HG03064 (cell line): ENCODE measurements around the gene ZNF488.

ENCODE experiments used
- ATAC-seq: cut with Tn5 transposase; IDR thresholded peaks from one replicate; pipeline ENCODE4 v1.9.1; 2021; ENCODE audit warnings: low read depth; ENCODE audit not compliant: unreplicated experiment

Gene ZNF488

DNA sequence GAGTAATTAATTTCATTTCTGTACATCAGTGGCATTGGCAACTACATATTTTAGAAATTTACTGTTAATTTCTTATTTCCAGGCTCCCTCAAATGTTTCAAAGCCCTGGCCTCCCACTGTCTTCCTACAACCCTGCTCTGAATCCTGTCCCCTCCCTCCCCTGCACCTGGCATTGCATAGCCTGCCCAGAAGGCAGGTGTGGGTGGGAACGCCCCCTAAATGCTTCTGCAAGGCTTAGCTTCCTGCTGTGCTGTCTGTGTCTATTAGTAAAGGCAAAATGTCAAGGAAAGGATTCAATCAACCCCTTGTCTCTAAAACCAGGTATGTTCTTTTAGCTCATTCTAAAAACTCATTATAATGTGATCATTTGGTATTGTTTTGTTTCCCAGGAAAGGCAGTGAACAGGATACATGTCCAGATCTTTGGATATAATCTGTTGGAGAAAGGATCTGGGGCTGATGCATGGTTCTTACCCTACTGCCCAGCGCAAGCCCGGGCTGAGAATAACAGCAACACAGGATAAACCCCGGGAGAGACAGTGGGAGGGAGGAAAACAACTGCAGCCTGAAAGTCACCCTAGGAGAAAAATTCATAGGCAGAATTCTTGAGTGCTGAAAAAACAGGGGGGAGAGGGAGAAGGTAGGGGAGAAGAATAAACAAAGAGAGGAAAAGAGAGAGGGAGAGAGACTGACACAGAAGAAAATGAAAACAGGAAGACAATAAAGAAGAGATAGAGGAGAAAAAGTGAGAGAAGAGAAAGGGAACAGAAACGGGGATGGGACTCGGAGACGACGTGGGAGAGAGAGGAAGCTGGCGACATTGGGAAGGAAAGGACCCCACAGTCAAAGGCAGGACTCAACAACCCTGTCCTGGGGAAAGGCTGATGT, 589 bp downstream of the ZNF488 start:
- no peak for ATAC-seq

DNA sequence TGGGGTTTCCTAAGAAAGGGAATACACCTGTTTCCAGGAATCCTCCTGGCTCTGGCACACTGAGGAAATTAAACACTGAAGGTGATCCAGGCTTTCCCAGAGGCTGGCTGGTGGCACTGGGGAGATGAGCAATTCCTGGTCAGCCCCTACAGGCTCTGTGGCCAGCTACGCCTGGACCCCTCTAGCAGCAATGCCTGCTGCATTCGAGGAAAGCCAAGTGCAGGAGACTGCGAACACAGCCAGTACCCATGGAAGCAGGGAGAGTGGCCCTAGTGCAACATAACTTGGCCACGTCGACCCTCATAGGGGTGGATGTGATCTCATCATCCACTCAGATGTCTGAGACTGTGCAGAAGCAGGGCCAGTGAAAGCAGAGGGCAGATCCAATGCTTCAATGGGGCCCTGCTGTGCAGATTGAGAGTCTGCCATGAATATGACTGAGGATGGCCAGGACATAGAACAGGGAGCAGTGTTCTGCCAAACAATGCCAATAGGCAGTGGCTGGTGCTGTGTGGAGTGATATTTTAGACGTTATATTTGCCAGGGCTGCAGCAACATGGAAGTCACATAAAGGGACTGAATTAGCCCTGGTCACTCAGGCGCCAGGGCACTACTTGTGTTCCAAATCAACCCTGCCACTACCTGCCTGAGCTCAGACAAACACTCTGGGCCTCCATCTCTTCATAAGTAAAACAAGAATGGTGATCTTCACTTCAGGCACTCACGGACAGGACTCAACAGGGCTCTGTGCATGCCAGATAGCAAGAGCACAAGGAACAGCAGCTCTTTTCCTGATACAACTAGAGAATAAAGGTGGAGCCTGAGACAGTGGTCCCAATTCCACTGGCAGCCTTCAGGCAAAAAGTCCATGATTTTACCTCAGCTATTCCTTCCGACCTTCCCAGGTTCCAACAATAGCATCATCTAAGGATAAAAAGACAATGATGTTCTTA, 2.4 kb downstream of the ZNF488 start:
- no peak for ATAC-seq

DNA sequence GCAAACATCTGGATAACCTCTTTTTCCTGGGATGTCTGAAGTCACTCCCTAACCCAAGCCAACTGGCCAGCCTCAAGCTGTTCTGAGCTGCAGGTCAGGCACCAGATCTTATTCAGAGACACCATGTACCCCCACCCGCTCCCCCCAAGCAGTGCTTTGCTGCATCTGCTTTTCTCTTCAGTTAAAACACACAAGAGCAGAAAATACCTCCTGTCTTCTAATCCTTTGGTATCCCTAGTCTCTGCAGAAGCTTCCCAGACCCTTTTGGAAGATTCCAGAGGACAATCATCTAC, 3.0 kb downstream of the ZNF488 start:
- ATAC-seq = no peak

DNA sequence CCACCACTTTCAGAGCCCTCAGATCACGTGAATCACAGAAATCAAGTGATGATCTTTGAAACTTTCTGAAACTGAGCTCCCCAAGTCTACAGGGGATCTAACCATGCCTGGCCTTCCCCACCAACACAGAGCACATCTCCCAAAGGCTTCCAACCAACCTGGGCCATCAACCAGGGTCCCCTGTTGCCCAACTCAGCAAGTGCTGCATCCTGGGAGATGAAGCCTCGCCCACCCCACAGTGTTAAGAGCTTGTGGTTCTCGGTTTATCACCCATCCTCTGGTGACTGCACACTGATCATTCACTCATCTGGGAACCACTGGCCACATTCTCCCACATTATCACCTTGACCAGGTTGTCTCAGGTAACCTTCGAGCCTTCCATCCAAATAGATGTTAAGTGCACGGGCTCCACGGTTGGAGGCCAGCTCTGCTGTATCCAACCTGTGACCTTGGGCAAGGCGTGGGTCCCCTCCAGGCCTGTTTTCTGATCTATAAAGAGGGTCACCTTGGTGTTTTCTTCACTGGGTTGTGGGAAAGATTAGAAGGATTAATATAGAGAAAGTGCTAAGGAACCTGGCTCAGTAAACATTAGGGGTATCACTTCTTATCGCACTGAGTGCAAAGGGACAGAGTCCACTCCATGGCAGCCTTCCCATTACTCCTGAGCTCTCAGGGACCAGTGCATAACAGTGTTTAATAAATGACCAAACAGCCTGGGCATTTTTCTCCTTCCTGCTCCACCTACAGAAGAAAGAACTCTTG, 3.6 kb downstream of the ZNF488 start:
- ATAC-seq = no peak

DNA sequence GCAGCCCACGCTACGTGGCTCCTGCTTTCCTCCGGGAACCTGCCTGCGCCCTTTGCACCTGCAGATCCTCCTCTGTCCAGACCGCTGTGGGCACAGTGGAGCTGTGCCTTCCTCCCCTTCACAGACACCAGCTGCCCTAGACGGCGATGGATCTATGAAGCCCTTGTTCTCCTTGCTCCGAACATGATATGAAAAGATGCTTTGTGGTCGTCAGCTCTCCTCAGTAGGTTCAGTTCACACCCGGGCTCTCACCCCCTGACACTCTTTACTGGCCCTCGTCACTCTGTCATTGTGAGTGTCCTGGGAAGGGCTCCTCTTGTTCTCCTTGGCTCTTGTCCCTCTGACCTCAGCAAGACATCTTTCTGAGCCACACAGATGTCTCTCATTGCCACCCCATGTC, 4.2 kb downstream of the ZNF488 start:
- no peak for ATAC-seq

DNA sequence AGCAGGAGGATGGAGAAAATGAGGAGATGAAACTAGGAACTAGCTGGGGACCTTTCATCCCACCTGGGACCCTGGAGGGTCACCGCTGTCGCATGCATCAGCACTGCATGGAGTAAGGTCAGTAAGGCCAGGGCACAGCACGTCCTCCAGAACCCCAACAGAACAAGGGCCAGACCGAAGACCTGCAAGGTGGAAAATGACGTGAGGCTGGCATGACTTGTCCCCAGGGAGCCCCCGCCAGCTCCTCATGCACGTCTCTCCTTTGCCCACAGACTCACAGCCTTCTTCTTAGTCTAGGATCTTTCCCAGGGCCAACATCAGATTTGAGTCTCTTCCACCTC, 4.7 kb downstream of the ZNF488 start:
- no peak for ATAC-seq

DNA sequence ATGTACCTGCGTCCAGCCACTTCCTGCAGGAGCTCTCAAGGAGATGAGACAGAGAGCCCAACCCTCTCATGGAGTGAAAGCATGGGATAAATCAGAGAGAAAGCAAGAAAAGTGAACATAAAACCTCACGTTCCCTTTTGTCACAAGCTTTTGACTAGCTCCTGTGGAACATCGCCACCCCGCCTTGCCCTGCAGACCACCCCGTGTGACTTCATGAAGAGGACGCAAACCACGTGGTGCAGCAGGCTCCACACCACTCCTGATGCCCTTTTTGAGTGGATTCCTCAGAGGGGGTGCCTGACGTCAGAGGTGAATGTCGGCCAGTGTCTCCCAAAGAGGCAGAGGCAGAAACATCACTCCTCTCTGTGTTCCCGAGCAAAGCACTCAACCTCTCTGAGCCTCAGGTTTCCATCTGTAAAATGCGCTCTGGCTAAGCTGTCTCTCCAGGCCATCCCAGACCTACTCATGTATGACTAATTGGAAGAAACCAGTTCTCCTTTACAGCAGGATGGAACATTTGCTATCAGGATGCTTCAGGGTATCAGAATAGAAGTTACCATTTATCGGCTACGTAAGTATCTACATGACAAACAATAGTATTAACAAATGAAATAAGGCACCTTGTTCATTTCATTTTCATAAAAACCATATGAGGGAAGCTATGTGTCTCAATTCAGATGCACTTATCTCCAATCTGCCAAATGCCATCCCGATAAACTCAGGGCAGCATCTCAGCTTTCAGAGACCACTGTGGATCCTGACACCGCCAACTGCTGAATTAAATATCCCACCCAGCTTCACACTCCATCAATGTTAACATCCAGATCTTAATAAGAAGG, 5.3 kb downstream of the ZNF488 start:
- ATAC-seq = no peak

DNA sequence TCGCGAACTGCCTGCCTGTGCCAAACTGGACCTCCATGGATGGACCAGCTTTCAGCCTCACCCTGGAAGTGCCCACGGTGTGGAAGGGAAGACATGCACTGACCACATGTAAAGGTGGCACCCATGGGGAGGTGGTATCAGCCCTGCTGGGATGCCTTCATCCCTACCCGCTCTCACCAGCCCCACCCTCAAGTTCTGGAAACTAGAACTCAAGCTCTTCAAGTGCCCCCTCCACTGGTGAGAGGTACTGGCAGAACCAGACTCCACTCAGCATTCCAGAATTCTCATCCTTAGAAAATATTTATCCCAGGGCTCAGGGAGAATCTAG, 5.9 kb downstream of the ZNF488 start:
- no peak for ATAC-seq

DNA sequence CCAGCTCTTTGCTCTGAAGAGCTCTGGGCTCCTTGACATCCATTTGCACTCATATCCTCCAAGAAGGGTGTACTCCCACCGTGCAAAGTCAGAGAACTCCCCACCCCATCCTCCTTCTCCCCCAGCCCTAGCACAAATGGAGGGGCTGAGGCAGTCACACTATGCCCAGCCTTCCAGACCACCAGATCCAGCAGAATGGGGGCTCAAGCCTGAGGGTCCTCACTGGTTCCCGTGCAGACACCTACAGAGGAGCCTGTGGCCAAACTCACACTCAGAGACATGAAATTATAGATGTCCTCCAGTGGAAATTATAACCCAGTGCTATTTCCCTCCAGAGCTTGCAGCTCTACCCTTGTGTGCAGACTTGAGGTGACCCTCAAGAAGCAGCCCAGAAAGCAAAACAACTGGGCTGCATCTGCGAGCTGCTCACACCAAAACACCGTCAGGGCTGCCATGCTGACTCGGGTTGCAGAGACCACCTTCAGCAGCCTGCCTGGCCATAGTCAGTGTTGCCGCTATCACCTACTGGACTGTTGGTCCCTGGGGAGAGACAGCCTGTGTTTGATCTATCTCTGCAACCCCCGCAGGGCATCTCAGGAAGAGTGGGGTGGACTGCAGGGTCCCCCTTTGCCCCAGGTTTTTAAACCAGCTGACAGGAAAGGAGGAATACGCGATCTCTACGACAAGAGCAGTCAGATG, 7.4 kb downstream of the ZNF488 start:
- ATAC-seq = no peak

DNA sequence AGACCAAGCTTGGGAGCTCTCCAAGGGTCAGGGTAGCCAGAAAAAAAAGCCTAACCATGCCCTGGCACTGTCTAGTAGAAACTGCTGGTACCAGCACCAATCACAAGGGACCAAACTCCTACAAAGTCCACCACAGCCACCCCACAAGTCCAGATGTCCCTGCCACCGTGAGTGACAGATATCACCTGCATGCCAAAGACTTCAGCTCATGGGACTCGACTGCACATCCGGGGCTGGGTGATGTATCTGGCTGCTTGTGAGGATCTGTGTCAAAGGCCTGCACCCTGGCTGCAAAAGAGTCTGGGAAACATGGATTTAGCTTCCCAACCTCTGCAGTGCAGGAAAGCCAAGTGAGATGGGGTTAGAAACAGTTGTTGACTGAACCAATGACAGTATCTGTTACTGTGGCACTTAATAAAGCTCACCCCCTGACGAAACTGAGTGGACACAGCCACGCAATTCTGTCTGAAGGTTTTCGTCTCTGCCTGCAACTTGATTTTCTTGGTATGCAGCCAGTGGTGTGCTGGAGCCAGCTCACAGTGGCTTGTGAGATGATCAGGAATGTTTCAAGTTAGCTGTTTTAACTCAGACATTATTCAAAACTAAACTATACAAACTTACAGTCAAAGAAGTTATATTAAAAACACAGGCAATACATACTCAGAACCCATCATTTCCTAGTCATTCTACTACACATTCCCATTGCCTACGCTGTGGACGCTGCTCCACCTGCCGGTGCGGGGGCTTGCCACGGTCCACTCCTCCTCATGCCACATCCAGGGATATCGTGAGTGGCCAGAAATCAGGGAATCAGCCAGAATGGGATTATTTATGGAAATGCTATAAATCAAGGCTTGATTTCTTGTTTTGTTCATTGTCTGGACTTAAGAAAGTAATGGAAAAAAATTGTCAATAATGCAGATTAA, 9.2 kb downstream of the ZNF488 start:
- no peak for ATAC-seq

DNA sequence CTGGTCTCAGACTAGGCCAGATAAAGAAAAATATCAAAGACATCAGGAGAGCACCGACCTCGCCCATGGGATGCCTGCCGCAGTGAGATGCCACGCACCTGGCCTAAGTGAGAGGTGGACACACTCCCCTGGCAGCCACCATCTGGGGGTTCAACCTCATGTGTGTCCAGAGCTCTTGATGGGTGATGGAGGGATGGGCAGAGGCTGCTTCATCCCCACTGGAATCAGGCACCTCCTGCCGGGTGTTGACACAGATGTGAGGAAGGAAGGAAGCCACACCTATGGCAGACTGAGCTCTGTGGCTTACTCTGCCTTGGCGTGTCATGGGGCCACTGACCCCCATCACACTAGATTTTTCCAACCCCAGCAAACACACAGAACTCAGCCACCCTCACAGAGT, 11.4 kb downstream of the ZNF488 start:
- no peak for ATAC-seq

DNA sequence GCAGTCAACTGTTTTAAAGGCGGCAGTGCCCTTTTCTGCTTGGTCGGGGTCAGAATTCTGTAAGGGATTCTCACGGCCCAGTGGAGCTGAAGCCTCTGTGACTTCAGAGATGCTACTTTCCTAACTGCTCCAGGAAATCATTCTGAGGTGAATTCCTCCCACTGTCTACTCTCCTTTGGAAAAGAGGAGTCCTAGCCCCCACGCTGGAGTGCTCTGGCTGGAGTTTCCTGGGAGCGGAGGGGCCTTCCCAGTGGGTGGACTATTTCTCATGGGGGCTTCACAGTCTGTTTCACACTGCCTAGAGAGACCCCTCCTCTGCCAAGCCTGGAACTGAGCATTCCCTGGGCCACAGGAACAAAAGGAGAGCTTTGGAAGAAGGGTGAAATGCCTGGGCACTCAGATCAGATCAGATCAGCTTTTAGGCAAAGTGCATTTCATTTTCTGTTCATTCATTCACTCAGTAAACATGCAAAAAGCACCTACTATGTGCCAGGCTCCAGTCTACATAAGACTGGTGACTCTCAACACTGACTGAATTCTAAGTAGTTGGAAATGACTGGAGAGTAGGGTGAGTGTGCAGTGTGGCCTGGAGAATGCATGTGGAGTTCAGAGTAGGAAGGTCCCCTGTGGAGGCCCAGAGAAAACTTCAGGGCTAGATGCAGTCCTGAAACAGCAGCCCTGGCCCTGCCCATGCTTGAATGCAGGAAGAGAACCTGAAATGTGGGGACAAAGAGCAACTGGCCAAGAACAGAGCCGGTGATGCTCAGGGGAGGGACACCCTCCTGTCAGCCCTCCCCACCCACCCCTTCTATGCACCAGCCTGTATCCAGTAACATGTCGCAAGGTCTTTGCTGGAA, 12.2 kb downstream of the ZNF488 start:
- no peak for ATAC-seq

DNA sequence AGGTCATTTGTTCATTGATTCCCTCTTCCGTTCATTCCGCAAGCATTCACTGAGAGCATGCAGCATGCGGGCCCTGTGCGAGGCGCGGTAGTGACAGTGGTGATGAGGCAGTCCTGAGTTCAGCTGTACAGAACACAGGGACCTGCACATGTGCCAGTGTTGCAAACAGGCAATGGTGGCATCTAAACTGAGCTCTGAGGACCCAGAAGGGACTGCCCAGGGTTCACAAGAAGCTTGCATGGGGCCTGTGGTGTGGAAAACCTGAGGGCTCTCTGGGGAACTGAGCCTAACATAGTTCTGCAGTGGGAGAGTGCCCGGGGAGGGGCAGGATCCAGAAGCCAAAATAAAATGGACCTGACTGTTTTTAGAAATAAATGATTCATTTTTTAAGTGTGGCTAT, 13.2 kb downstream of the ZNF488 start:
- no peak for ATAC-seq

DNA sequence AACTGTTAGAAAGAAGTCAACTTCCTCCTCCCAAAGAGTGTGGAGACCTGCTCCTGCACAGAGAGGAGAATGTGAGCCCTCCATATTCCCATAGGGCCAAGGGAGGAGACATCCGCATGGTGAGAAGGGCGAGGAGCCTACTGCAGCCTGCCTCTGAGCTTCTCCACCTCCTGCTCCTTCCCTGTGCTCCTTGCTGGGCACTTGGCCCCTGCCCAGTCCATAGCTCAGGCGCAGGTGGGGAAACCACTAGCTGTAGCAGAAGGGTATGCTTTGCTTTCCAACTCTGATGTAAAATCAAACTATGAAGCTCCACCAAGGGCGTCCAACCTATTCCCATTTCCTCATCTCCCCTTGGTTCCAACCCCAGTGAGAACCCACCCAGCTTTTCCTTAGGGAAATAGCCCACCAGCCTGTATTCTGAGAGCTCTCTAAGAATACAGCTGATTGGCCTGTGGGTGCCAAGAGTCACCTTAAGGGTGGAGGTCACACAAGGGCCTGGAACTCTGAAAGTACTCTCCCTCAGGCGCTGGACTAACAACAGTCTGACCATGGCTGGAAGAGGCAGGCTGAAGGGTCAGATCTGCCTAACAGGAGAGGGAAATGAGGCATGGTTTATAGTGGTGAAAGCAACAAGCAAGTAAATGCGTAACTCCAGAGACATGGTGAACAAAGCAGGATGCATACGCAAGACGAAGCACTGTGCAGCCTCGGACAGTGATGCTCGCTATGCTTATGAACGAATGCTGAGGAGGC, 13.9 kb downstream of the ZNF488 start:
- ATAC-seq = no peak

DNA sequence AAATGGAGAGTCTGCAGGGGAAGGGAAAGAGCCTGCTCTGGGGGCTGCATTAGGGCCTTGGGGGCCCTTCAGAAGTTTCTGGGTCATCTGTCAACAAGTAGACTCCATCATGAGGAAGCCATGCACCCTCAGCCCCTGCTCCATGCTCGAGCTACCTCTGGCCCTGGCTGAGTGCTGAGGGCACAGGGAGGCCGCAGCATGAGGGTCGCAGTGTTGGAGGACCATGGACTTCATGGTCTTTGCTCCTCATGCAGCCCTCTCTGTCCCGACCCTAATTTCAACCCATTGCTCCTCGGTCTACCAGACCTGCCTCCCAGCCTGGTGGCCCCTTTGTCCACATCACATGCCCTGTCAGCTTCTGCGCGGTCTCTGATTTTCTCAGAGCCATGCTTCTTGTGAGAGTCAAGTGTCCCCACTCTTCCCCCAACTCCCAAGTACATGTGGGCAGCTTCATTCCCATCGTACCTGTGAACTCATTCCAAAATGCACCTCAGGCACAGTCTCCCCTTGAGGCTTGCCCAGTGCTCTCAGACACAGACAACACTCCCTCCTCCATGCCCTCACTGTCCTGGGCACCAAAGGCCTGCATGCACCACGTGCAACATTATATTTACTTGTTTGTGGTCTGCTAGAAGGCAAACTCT, 14.7 kb downstream of the ZNF488 start:
- ATAC-seq = no peak

DNA sequence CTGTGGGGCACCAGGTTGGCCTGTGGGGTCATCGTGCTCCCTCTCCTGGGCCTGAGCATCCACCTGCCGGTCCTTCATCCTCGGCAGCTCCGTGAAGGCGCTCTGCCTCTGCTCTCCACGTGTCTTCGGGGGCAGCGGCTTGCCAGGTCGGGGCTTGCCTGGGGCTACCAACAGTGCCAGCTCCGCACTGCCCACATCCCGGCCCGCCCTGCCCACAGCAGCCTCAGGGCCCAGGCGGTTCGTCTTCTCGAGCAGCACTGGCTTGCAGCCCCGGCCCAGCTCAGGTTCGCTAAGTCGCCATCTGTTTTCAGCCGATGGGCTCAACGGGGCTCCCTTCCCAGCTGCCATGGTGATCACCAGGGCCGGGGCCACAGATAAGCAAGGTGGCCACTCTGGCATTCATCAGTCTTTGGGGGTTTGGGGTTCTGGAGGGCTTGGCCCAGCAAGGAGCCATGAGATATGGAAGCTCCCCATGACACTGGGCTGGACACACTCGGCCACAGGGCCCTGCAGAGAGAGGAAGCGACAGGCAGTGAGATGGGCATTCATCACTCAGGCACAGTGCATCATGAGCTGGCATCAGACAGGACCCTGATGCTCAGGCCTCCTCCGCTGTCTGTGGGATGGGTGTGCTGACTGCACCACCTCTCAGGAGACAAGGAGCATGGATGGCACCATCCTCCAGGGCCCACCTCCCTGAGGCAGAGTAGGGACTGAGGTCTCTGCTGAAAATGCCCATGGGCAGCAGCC, 15.5 kb downstream of the ZNF488 start:
- no peak for ATAC-seq
